GM23338 (cell line): ENCODE measurements around the gene DDC. TPM values are rescaled to one million over a fixed set of nuclear protein-coding genes. Genes with fewer than 3 reads are reported as not detected.

Source experiments
- ATAC-seq: fragments of 200-7000 bp; cut with Tn5 transposase; 3 replicates; pipeline ENCODE4 v1.9.1; 2020
- DNase-seq: peaks from one replicate; pipeline ENCODE4 v3.0.0-alpha.2; 2015; ENCODE audit warnings: low spot score
- H2AFZ ChIP-seq: fragments of 200-600 bp; sonication (generic); 2 replicates; pipeline ENCODE4 v1.8.0; 2016; ENCODE audit warnings: antibody characterized with exemption, mild to moderate bottlenecking, moderate library complexity
- H3F3A ChIP-seq: fragments of 200-600 bp; sonication (generic); replicated peaks from 2 replicates; pipeline ENCODE4 v1.8.0; 2017; ENCODE audit warnings: antibody characterized with exemption, mixed run types, low read depth
- H3K27ac ChIP-seq: fragments of 200-600 bp; sonication (generic); 2 replicates; pipeline ENCODE4 v1.6.1; 2016; ENCODE audit warnings: low read depth
- H3K27me3 ChIP-seq: fragments of 200-600 bp; sonication (generic); 2 replicates; pipeline ENCODE4 v1.8.0; 2016; ENCODE audit warnings: mild to moderate bottlenecking, mixed run types, moderate library complexity; ENCODE audit not compliant: insufficient read depth
- H3K36me3 ChIP-seq: fragments of 200-600 bp; sonication (generic); 2 replicates; pipeline ENCODE4 v1.8.0; 2016; ENCODE audit warnings: mild to moderate bottlenecking; ENCODE audit not compliant: insufficient read depth
- H3K4me1 ChIP-seq: fragments of 200-600 bp; sonication (generic); 2 replicates; pipeline ENCODE4 v1.8.0; 2016; ENCODE audit warnings: mild to moderate bottlenecking, moderate library complexity; ENCODE audit not compliant: insufficient read depth
- H3K4me2 ChIP-seq: fragments of 200-600 bp; sonication (generic); 2 replicates; pipeline ENCODE4 v1.7.1; 2017; ENCODE audit warnings: mixed run types
- H3K4me3 ChIP-seq: fragments of 200-600 bp; sonication (generic); 2 replicates; pipeline ENCODE4 v1.6.1; 2016; ENCODE audit warnings: mixed run types
- H3K79me2 ChIP-seq: fragments of 200-600 bp; sonication (generic); replicated peaks from 2 replicates; pipeline ENCODE4 v1.8.0; 2017; ENCODE audit warnings: mild to moderate bottlenecking; ENCODE audit not compliant: insufficient read depth
- H3K9me2 ChIP-seq: fragments of 200-600 bp; sonication (generic); 2 replicates; pipeline ENCODE4 v1.8.0; 2017; ENCODE audit not compliant: insufficient read depth
- H4K20me1 ChIP-seq: fragments of 200-600 bp; sonication (generic); replicated peaks from 2 replicates; pipeline ENCODE4 v1.8.0; 2017; ENCODE audit warnings: mild to moderate bottlenecking; ENCODE audit not compliant: insufficient read depth
- H3K27ac Mint-ChIP-seq: 2 replicates; pipeline ENCODE4 v1.8.0; 2020; ENCODE audit warnings: inconsistent platforms, mild to moderate bottlenecking, moderate library complexity, mixed read lengths
- H3K27me3 Mint-ChIP-seq: 3 replicates; pipeline ENCODE4 v1.8.0; 2022; ENCODE audit warnings: low read depth, mild to moderate bottlenecking, moderate library complexity, mixed read lengths, inconsistent platforms; ENCODE audit not compliant: insufficient read depth, poor library complexity
- H3K36me3 Mint-ChIP-seq: 3 replicates; pipeline ENCODE4 v1.8.0; 2021; ENCODE audit warnings: low read depth, mild to moderate bottlenecking, inconsistent platforms, moderate library complexity, mixed read lengths
- H3K4me1 Mint-ChIP-seq: 3 replicates; pipeline ENCODE4 v1.8.0; 2020; ENCODE audit warnings: mild to moderate bottlenecking, inconsistent platforms, mixed read lengths
- H3K4me3 Mint-ChIP-seq: 3 replicates; pipeline ENCODE4 v1.8.0; 2021; ENCODE audit warnings: moderate library complexity, mild to moderate bottlenecking, inconsistent platforms, mixed read lengths
- H3K9me3 Mint-ChIP-seq: 3 replicates; pipeline ENCODE4 v1.8.0; 2020; ENCODE audit warnings: moderate library complexity, mild to moderate bottlenecking, inconsistent platforms, mixed read lengths
- POLR2AphosphoS5 ChIP-seq: IDR thresholded peaks from 2 replicates; pipeline ENCODE4 v1.6.1; 2016; ENCODE audit warnings: antibody characterized with exemption, low read depth
- STAT1 ChIP-seq: IDR thresholded peaks from one replicate; pipeline ENCODE4 v1.6.1; 2016; ENCODE audit warnings: antibody characterized with exemption; ENCODE audit not compliant: unreplicated experiment
- ZNF114 ChIP-seq: fragments of 250-450 bp; sonication (Bioruptor Pico); IDR thresholded peaks from 2 replicates; pipeline ENCODE4 v1.5.0; 2020; ENCODE audit warnings: mild to moderate bottlenecking, moderate library complexity
- ZNF331 ChIP-seq: fragments of 250-450 bp; sonication (Bioruptor Pico); IDR thresholded peaks from 2 replicates; pipeline ENCODE4 v1.5.0; 2020; ENCODE audit warnings: low read depth, mild to moderate bottlenecking, moderate library complexity
- polyA plus RNA-seq: library from polyadenylated mRNA; unstranded; fragments of >200 nt; fragmentation: Nextera tagmentation; extraction: Ambion mirVana; gene quantifications from 2 replicates; pipeline ENCODE4 v1.2.1, GENCODE V29; 2016
- total RNA-seq: library from RNA; depleted of rRNA; stranded (reverse); fragments of >200 nt; shearing (Covaris generic); gene quantifications from 2 replicates; pipeline ENCODE4 v1.2.3, GENCODE V29; 2014
- TF ChIP-seq, protein P1 (sequence below): fragments of 250-450 bp; sonication (Bioruptor Pico); IDR thresholded peaks from 2 replicates; pipeline ENCODE4 v1.5.0; 2020; ENCODE audit warnings: mild to moderate bottlenecking, moderate library complexity
- TF ChIP-seq, protein P2 (sequence below): IDR thresholded peaks from 2 replicates; pipeline ENCODE4 v1.6.1; 2016; ENCODE audit warnings: antibody characterized with exemption

DDC gene
- total and polyA plus RNA-seq, 2 experiments from 2014 or later, result not detected

GRCh38 chr7:50448823-50449222 is 116.4 kb downstream of the DDC start (continued):
- TF ChIP-seq, protein P1, sequence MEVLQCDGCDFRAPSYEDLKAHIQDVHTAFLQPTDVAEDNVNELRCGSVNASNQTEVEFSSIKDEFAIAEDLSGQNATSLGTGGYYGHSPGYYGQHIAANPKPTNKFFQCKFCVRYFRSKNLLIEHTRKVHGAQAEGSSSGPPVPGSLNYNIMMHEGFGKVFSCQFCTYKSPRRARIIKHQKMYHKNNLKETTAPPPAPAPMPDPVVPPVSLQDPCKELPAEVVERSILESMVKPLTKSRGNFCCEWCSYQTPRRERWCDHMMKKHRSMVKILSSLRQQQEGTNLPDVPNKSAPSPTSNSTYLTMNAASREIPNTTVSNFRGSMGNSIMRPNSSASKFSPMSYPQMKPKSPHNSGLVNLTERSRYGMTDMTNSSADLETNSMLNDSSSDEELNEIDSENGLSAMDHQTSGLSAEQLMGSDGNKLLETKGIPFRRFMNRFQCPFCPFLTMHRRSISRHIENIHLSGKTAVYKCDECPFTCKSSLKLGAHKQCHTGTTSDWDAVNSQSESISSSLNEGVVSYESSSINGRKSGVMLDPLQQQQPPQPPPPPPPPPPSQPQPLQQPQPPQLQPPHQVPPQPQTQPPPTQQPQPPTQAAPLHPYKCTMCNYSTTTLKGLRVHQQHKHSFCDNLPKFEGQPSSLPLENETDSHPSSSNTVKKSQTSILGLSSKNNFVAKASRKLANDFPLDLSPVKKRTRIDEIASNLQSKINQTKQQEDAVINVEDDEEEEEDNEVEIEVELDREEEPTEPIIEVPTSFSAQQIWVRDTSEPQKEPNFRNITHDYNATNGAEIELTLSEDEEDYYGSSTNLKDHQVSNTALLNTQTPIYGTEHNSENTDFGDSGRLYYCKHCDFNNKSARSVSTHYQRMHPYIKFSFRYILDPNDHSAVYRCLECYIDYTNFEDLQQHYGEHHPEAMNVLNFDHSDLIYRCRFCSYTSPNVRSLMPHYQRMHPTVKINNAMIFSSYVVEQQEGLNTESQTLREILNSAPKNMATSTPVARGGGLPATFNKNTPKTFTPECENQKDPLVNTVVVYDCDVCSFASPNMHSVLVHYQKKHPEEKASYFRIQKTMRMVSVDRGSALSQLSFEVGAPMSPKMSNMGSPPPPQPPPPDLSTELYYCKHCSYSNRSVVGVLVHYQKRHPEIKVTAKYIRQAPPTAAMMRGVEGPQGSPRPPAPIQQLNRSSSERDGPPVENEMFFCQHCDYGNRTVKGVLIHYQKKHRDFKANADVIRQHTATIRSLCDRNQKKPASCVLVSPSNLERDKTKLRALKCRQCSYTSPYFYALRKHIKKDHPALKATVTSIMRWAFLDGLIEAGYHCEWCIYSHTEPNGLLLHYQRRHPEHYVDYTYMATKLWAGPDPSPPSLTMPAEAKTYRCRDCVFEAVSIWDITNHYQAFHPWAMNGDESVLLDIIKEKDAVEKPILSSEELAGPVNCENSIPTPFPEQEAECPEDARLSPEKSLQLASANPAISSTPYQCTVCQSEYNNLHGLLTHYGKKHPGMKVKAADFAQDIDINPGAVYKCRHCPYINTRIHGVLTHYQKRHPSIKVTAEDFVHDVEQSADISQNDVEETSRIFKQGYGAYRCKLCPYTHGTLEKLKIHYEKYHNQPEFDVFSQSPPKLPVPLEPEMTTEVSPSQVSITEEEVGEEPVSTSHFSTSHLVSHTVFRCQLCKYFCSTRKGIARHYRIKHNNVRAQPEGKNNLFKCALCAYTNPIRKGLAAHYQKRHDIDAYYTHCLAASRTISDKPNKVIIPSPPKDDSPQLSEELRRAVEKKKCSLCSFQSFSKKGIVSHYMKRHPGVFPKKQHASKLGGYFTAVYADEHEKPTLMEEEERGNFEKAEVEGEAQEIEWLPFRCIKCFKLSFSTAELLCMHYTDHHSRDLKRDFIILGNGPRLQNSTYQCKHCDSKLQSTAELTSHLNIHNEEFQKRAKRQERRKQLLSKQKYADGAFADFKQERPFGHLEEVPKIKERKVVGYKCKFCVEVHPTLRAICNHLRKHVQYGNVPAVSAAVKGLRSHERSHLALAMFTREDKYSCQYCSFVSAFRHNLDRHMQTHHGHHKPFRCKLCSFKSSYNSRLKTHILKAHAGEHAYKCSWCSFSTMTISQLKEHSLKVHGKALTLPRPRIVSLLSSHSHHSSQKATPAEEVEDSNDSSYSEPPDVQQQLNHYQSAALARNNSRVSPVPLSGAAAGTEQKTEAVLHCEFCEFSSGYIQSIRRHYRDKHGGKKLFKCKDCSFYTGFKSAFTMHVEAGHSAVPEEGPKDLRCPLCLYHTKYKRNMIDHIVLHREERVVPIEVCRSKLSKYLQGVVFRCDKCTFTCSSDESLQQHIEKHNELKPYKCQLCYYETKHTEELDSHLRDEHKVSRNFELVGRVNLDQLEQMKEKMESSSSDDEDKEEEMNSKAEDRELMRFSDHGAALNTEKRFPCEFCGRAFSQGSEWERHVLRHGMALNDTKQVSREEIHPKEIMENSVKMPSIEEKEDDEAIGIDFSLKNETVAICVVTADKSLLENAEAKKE (CRISPR knock-in tag), result no peak
- no peak for TF ChIP-seq POLR2AphosphoS5

DNA sequence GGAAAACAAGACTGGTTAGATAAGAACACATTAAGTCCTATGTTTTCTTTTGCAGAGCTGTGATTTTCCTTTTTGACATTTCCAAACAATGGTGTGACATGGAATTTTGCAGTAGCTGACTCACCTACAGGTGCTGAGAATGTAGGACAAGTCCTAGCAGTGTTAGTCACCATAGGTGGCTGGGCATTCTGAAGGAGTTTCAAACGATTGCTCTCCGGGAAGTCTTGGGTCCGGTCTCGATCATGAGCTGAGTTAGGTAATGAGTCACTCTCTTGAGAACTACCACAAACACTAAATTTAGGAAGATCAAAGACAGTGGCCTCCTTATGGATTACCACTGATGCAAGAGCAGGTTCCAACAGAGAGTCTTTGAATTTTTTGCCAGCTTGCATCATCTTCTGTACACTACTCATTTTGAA is 118.7 kb downstream of the DDC start:
- no peak overlapping the region for H3K4me2 ChIP-seq
- TF ChIP-seq, protein P1 (CRISPR knock-in tag), result no peak
- no peak for TF ChIP-seq ZNF114
- TF ChIP-seq, protein P2, sequence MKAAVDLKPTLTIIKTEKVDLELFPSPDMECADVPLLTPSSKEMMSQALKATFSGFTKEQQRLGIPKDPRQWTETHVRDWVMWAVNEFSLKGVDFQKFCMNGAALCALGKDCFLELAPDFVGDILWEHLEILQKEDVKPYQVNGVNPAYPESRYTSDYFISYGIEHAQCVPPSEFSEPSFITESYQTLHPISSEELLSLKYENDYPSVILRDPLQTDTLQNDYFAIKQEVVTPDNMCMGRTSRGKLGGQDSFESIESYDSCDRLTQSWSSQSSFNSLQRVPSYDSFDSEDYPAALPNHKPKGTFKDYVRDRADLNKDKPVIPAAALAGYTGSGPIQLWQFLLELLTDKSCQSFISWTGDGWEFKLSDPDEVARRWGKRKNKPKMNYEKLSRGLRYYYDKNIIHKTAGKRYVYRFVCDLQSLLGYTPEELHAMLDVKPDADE, result no peak
- TF ChIP-seq ZNF331 (CRISPR knock-in tag), result no peak
- TF ChIP-seq STAT1, result no peak

More for the DNA sequence above, 118.7 kb downstream of the DDC start:
- Mint-ChIP-seq H3K27me3 (peaks cover 8% of the 10 kb centered on the region), H3K4me3 (no peak overlapping the region), H3K27ac (no peak overlapping the region), H3K4me1 (peaks cover 10% of the 10 kb centered on the region; the same call in 2 of the 3 replicates), H3K9me3 (no peaks in the 10 kb centered on the region), H3K36me3 (peaks cover 12% of the 10 kb centered on the region)
- Histone ChIP-seq H3K36me3 (no peaks in the 10 kb centered on the region), H3K4me1 (peaks cover 9% of the 10 kb centered on the region), H3F3A (peaks cover 5% of the 10 kb centered on the region; the same call in 1 of the 2 replicates), H3K79me2 (no peaks in the 10 kb centered on the region; the same call in 1 of the 2 replicates), H3K27ac (no peak overlapping the region), H2AFZ (no peak overlapping the region), H3K4me3 (no peak overlapping the region), H4K20me1 (no peaks in the 10 kb centered on the region), H3K9me2 (no peaks in the 10 kb centered on the region), H3K27me3 (peaks cover 11% of the 10 kb centered on the region)
- ATAC-seq, result no peak
- no peak for DNase-seq
